Fibroblast of skin of left quadriceps (primary cell): ENCODE measurements around the gene HSD17B13.
"Not testable (repeated sequence)": the region's sequence is repeated elsewhere in the genome, so short reads cannot be mapped to it uniquely, and the experiment has no call there.

ENCODE experiments used
- DNase-seq, 2 experiments: peaks; one replicate each; pipeline ENCODE4 v3.0.0-alpha.2; 2013; ENCODE audit warnings: low read depth in 2 of 2

The HSD17B13 gene

GRCh38 chr4:87316961-87317360 is 5.7 kb downstream of the HSD17B13 start:
- DNase-seq, result no peak

- DNase-seq, result not testable (repeated sequence)
Observed at GRCh38 chr4:87315000-87315399, 7.7 kb downstream of the HSD17B13 start.

DNA sequence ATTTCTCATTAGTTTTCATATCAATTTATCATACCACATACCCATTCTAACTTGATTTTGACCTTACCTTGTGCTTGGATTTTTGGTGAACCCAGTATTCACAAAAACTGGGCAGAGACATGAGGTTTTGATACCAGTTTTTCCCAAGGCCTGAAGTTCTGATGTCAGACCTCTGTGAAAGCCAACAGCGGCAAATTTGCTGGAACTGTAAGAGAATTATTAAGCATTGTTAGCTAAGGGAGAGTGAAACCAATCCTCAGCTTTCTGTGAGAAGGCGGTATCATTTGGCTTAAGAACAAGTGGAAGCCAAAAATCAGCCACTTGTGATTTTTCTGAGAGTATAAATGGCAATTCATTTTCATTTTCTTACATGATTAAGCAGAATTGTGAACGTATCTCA is 8.9 kb downstream of the HSD17B13 start:
- DNase-seq, result no peak

GRCh38 chr4:87311684-87312083 is 11.0 kb downstream of the HSD17B13 start:
- no peak for DNase-seq

DNA sequence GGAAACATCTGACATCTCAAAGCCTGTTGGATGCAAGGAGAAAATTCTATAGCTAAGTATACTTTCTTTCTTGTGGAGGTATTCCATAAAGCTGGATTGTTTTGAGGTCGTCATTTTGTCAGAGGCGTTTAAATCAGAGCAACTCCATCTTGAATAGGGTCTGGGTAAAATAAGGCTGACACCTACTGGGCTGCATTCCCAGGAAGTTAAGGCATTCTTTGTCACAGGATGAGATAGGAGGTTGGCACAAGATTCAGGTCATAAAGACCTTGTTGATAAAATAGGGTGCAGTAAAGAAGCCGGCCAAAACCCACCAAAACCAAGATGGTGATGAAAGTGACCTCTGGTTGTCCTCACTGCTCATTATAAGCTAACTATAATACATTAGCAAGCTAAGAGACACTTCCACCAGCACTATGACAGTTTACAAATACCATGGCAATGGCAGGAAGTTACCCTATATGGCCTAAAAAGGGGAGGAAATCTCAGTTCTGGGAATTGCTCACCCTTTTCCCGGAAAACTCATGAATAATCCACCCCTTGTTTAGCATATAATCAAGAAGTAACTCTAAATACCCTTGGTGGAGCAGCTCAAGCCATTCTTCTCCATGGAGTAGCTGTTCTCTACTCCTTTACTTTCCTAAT is 11.9 kb downstream of the HSD17B13 start:
- DNase-seq, result no peak

DNA sequence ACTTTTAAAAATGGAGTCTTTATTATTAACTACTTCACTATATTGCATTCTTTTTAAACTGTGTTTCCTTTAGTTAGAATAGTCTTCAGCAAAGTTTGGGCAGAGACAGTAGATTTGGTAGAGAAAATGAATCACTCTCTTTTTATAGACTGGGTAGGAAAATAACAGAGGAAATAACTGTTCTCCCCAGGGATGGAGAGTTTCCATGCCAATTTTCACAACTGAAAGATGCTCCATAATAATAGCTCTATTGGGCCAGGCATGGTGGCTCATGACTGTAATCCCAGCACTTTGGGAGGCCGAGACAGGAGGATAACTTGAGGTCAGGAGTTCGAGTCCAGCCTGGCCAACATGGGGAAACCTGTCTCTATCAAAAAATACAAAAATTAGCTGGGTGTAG is 13.1 kb downstream of the HSD17B13 start:
- DNase-seq, result peak; percentile 13 to 27

GRCh38 chr4:87306056-87306455 is 16.6 kb downstream of the HSD17B13 start:
- DNase-seq, result no peak

DNA sequence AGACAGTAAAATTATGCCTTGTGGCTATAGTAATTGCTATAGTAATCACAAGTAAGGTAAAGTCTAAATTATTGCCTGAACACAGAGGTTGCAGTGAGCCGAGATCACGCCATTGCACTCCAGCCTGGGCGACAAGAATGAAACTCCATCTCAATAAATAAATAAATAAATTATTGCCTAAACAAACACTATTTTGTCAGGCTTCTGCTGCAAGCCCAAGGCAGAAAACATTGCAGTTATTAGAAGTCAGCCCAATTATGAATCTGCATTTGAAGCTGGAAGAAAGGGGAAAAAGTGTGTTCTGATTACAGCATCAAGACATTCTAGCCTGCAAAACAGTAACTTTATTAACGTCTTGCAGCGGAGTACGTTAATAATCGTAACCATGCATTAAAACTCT is 17.1 kb downstream of the HSD17B13 start:
- DNase-seq, result no peak

- DNase-seq, result no peak
Observed at GRCh38 chr4:87304745-87305432, 17.8 kb downstream of the HSD17B13 start.

DNA sequence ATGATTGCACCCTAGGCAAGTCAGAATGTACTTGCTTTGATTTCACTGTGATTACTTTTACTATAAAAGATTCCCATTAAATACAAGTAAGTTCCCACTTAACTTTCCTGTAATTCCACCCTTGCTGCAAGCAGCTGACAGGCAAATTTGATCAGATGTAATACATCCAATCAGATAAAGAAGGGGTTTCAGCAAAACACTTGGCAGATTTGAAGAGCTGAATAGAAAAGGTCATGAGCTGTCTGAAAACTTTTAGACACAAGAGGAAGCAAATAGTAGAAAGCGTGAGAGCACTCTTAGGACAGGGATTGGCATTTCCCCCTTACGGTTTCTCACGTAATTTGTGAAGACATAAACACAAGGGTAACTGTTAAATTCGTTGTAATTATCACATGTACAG is 22.8 kb downstream of the HSD17B13 start:
- no peak for DNase-seq

GRCh38 chr4:87298362-87298761 is 24.3 kb downstream of the HSD17B13 start:
- DNase-seq, result no peak

- DNase-seq, result not testable (repeated sequence)
Observed at GRCh38 chr4:87294911-87295310, 27.8 kb downstream of the HSD17B13 start.

GRCh38 chr4:87293889-87294288 is 28.8 kb downstream of the HSD17B13 start:
- DNase-seq, result not testable (repeated sequence)

GRCh38 chr4:87286970-87287369 is 35.7 kb downstream of the HSD17B13 start:
- no peak for DNase-seq

GRCh38 chr4:87284268-87284667 is 38.4 kb downstream of the HSD17B13 start:
- not testable (repeated sequence) for DNase-seq

- no peak for DNase-seq
Observed at GRCh38 chr4:87283151-87283550, 39.5 kb downstream of the HSD17B13 start.

- DNase-seq, result no peak
Observed at GRCh38 chr4:87281603-87282002, 41.1 kb downstream of the HSD17B13 start.

DNA sequence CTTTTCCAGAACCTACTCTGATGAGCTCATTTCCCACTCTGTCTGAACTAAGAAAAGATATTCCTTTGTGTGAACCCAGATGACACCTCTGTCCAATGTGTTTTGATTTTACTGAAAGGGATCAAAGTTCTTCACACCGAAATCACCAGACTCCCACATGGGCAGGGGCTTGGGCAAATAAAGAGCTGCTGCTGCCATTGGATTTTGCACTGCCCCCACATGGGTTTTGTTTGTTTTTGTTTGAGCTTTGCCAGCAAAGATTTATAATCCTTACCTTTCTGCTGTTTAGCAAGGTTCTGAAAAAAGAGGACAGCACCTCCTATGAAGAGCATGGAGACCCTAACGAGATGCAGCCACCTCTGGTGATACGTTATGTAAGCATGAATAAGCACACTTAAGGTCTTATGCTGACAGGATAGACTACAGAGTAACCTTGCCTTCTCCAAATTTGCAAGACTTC is 44.3 kb downstream of the HSD17B13 start:
- no peak for DNase-seq

GRCh38 chr4:87275311-87275710 is 47.4 kb downstream of the HSD17B13 start:
- DNase-seq, result no peak

DNA sequence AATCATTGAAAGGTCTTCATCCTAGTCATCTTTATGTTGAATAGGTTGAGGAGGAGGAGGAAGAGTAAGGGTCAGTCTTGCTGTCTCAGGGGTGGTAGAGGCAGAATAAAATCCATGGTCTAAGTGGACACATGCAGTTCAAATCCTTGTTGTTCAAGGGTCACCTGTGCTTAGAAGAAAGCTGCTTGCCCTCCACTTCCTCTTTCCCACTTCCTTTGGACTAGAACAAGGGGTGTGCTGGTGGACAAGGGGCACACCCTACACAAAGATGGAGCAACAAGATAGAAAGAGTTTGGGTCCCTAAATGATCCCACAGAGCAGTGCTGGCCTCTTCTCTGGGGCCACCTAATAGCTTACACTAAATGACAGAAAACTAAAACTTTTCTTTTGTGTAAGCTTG is 47.9 kb downstream of the HSD17B13 start:
- DNase-seq, result no peak

DNA sequence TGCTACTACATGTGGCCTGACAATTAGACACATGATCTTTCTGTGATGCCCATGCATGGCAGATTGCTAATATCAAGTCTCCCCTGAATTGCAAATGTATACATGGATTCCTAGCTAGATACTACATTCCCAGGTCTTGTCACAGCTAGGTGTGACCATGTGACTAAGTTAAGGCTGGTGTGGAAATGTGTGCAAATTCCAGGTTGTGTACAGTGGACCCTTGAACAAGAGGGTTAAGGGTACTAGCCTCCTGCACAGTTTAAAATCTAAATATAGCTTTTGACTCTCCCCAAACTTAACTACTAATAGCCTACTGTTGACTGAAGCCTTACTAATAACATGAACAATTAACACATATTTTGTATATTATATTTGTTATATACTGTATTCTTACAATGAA is 48.4 kb downstream of the HSD17B13 start:
- DNase-seq, result no peak

DNA sequence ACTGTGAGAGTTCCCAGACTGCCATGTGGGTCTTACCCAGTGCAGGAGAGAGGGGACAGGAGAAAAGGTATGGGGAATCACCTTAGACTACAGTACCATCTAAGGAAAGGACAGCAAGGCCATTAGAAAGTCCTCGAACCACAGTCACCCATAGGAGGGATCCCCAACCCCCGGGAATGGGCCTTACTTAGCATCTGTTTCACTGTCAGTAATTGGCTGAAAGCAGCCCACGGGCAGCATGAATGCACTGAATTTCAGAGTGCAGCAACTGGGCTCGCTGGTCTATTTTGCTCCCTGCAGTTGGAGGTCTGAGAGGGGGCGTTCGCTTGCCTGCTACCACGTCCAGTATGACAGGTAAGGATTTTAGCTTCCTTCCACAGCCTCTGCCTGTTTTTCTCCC is 51.9 kb downstream of the HSD17B13 start:
- DNase-seq, result no peak

DNA sequence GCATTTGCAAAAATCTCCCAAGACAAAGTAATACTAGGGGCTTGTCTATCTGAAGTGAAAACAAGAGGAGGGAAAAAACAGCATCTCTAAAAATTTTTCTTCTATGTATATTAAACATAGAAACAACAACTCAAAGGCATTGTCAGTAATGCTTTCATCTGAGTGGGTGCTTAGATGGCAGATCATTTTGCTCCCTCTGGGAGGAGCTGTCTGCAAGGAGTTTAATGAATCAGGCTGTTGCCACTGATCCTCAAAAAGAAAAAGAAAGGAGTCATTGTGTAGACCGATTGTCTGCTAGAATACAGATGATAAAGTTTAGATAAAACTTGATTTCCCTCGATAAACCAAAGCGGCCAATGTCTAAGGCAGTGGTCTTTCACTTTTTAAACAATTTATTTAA is 52.5 kb downstream of the HSD17B13 start:
- peak; percentile 8 to 10 for DNase-seq

- no peak for DNase-seq
Observed at GRCh38 chr4:87268411-87268810, 54.3 kb downstream of the HSD17B13 start.
